Fibroblast of skin of abdomen (primary cell): ENCODE results near the gene TNFRSF8. TPM values are rescaled to one million over a fixed set of nuclear protein-coding genes. Genes with fewer than 3 reads are reported as not detected.
"Not testable (repeated sequence)": the region's sequence is repeated elsewhere in the genome, so short reads cannot be mapped to it uniquely, and the experiment has no call there.

Experiments
- DNase-seq: peaks from one replicate; pipeline ENCODE4 v3.0.0-alpha.2; 2013
- polyA plus RNA-seq, 2 experiments: library from polyadenylated mRNA; unstranded; fragments of 120-200 nt; gene quantifications; one replicate each; pipeline ENCODE4 v1.2.1, GENCODE V29; 2013; ENCODE audit not compliant: insufficient read length in 2 of 2

The TNFRSF8 gene
- polyA plus RNA-seq (2013, experiment 1 of 2; ENCODE audit: insufficient read length): 0.13 TPM
- 0.14 TPM for polyA plus RNA-seq (2013, experiment 2 of 2; ENCODE audit: insufficient read length)

DNA sequence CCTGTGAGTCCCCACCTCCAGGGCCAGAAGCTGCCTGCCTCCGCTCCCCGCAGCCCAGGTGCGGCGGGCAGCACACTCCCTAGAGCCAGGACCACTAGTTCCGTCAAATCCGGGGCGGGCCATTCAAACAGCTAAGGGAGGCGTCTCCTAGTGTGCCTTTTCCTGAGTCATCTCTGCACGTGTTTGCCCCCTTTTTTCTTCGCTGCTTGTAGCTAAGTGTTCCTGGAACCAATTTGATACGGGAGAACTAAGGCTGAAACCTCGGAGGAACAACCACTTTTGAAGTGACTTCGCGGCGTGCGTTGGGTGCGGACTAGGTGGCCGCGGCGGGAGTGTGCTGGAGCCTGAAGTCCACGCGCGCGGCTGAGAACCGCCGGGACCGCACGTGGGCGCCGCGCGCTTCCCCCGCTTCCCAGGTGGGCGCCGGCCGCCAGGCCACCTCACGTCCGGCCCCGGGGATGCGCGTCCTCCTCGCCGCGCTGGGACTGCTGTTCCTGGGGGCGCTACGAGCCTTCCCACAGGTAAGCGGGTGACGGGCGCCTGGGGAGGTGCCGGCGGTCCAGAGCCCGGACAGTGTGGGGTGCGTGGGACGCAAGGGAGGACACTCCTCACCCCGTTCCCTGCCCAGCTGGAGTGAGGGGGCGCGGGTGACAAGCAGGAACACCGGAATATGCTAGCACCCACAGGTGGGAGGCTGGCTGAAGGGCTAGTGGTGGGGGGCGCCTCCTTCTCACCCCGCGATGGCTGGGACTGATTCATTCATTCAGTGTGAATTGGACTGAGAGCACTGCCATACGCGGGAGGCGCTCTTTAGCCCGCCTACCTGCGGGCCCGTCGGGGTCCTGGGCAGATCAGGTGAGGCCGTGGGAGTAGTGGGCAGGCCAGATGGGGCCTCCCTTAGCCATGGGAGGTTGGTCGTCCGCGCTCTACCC, at the start of gene TNFRSF8:
Gene TNFRSF8 (plus strand): TSS at position 163 of the 932 bp plus-strand sequence. CDS start 296 bp downstream, at position 459.
- no peak for DNase-seq

DNA sequence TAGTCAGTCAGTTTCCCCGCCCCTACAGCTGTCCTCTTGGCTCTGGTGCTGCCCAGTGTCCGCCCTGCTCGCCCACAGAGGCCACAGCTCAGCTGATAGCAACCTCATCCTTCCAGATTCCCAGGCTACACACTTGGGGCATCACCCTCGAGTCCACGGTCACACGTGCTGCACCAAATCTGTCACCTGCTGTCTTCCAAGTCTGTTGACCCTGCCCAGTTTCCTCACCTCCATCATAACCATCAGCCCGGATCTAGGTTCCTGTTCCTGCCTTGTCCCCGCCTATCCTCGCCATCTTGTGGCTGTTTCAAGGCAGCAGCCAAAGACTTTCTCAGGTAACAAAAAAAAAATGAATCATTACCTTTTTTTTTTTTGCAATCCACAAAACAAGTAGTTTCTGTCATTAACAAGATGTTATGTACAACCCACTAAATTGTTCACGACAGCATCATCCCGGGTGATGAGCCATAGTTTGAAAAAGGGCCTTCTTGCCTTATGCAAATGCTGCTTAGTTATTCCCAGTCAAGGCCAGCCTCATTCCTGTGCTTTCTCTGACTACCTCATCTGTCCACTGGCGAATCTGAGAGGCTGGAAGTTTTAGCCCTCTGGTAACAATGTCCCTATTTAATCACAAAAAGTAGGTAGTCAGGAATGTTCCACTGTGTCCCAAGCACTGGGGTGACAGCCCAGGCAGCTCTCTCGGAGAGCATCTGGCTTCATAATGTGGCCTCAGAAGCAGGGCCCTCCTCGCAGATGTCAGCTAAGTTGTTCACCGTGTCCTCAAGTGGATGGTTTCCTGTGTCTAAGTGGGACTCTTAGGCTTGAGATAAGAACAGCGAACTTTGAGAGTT, 48.7 kb upstream of the TNFRSF8 start:
- DNase-seq: peak; percentile 51

DNA sequence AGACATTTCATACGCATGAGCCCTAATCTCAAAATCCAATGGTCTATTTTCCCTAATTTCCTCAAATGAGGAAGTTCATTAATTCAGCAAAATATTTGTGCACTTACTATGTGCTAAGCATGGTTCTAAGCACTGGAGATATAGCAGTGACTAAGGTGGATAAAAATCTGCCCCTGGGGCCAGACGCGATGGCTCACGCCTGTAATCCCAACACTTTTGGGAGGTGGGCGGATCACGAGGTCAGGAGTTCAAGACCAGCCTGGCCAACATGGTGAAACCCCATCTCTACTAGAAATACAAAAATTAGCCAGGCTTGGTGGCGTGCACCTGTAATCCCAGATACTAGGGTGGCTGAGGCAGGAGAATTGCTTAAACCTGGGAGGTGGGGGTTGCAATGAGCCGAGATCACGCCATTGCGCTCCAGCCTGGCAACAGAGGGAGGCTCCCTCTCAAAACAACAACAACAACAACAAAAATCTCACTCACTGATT, 48.1 kb upstream of the TNFRSF8 start:
- DNase-seq: peak; percentile 22

DNA sequence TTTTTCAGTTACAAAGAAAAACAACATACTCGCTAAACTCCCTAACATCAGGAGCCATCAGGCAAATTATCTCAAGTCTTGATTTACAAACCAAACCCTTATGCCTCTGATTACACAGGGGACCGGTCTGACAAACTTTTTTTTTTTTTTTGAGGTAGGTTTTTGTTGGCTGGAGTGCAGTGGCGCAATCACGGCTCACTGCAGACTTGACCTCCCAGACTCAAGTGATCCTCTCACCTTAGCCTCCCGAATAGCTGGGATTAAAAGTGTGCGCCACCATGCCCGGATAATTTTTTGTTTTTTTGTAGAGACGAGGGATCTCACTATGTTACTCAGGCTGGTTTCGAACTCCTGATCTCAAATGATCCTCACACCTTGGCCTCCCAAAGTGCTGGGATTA, 47.6 kb upstream of the TNFRSF8 start:
- DNase-seq: no peak

DNA sequence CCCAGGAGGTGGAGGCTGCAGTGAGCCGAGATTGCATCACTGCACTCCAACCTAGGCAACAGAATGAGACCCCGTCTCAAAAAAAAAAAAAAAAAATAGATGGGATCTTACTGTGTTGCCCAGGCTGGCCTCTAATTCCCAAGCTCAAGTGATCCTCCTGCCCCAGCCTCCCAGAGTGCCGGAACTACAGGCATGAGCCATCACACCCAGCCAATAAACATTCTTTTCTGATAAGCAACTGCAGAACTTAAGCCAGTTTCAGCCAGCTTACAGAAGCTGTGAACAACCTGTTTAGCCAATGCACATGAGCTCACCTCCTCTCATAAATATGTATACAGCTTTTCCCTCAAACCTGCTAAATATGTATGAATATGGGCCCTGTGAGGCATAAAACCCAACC, 46.9 kb upstream of the TNFRSF8 start:
- DNase-seq: no peak

DNA sequence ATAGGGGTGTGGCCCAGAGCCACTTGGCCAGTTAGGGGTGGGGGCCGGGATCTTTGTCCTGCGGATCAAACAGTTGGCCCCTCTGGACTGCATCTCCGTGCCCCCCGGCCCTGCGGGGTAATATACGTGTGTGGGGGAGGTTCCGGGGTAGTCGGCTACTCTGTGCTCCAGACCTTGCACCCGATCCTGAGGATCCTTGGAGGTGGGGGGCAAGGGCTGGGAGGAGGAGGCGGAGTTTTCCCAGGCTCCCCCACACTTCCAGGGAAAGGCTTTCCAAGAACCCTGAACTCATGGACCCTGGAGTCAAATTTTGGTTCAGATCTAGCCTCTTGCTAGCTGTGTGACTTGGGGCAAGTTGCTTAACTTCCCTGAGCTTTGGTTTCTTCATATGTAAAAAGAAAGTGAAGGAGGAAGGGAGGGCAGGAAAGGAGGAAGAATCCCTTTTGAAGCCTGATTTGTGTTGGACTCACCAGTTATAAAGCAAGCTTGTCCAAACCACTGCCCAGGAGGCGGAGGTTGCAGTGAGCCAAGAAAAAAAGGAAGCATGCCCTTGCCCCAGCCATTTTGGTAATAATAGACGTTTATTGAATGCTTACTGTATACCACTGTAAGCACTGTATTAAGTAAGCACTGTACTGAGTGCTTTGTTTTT, 43.1 kb upstream of the TNFRSF8 start:
- no peak for DNase-seq

DNA sequence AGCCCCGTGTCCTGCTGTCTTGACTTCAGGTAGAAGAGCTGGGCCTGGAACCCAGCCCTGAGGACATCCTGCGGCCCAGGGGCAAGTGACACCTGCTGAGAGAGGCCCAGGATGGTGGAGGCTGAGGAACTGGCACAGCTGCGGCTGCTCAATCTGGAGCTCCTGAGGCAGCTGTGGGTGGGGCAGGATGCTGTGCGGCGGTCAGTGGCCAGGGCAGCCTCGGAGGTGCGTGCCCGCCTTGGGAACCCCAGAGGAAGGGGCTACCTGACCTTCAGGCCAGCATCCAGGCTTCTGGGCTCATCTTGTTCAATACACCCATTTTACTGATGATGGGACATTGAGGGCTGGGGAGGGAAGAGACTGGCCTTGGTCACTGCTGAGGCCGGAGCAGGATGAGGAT, 41.5 kb upstream of the TNFRSF8 start:
- no peak for DNase-seq

DNA sequence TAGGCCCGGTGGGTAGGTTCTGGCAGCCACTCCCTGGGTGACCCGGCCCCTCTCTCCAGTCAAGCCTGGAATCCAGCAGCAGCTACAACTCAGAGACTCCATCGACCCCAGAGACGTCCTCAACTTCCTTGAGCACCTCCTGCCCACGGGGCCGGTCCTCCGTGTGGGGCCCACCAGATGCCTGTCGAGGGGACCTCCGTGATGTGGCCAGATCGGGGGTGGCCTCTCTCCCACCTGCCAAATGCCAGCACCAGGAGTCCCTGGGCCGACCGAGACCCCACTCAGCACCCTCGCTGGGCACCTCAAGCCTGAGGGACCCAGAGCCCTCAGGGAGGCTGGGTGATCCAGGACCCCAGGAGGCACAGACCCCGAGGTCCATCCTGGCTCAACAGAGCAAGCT, 41.1 kb upstream of the TNFRSF8 start:
- DNase-seq: no peak

DNA sequence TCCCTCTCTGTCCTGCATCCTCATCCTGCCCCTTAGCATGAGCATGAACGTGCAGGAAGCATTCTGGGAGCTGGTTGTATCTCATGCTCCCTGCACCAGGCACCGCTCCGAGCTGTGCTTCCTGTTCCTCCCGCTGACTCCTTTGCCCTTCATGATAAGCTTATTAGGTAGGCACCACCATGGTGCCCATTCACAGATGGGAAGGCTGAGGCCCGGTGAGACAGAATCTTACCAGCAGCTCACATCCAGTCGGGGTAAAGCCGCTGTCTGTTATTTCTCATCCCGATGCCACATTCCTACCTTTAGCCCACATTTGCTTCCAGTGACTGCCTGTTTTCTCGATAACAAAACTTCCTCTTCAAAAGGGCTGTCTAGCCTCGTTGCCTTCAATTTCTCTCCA, 36.5 kb upstream of the TNFRSF8 start:
- no peak for DNase-seq

DNA sequence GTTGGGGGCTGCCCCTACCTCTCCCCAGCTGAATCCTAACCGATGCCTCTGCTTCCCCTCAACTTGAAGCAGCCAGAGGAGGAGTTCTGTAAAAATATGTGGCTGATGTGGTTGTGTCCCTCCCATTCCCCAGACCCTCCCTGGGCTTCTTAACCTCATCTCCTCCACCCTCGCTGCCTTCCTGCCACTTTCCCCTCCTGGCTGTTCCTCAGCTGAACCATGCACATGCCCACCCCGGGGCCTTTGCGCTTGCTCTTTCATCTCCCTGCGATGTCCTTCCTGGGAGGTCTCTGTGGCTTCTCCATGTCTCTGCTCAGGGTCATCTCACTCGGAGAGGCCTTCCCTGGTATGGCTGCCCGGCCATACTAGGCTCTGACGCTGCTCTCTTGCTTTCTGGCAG, 34.9 kb upstream of the TNFRSF8 start:
- DNase-seq: no peak

DNA sequence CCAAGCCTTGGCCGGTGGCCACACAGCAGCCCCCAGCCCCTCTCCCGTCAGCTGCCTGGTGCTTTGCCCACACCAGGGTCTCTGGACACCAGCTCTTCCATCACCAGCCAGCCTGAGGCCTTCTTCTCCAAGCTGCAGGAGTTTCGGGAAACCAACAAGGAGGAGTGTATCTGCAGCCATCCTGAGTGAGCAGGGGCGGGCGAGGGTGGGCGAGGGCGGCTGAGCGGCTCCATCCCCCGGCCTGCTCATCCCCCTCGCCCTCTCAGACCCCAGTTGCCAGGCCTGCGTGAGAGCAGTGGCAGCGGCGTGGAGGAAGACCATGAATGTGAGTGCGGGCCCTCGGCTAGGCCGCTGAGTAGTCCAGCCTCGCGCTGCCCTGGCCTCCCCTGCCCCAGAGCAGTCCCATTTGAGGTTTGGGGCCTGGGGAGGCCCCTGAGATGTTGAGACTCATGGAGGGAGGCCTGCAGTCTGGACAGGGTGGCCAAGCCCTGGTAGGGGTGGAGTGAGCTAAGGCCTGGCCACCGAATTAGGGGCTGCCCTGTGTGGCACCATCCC, 34.1 kb upstream of the TNFRSF8 start:
- DNase-seq: no peak

DNA sequence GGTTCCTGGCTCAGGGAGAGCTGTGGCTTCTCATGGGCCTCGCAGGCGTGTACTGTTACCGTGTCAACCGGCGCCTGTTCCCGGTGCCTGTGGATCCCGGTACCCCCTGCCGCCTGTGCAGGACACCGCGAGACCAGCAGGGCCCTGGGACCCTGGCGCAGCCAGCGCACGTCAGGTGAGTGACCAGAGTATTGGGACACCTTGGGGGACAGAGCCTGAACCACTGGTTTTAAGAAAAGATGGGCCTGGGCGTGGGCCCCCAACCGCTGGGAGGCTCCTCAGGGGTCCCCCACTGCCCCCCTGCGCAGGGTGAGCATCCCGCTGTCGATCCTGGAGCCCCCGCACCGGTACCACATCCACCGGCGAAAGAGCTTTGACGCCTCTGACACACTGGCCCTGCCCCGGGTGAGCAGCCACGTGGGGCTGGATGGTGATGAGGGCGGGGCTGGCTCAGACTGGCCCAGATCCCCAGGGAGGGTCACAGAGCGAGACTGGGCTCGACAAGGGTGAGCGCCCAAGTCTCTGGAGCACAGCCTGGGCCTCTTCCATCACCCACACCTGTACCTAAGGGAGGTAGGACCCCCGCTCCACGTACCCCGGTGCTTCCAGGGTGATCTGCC, 33.3 kb upstream of the TNFRSF8 start:
- no peak for DNase-seq

DNA sequence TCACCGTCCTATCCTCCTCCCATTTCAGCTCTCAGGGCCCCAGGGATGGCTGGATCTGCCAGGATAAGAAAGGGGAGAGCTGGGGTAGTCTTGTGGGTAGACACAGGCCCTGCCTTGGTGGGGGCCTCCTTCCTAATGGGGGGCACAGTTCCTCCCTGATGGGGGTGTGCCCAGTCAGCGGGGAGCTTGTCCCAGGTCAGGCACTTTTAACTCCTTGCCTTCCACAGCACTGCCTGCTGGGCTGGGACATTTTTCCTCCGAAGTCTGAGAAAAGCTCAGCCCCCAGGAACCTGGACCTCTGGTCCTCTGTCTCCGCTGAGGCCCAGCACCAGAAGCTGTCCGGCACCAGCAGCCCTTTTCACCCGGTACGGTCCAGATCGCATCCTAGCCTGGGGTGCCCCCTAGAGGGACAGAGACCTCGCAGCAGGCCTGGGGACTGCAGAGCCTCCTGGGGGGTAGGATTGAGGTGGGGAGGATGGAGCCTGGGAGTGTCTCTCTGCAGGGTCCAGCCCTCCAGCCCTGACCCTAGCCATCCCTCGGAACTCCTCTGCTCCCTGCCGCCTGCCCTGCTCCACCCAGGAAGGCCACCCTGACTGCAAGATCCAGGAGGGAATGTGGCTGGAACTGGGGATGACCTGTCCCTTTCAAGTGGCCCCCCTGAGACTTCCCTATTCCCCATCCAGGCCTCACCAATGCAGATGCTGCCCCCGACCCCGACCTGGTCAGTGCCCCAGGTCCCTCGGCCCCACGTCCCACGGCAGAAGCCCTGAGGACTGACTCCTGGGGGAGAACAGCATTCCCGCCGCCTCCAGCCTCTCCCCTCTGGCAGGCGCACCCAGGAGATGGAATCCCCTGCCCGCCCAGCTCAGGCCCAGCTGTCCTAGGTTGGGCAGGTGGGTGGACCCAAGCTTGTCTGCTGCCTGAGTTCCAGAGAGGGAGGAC, 31.8 kb upstream of the TNFRSF8 start:
- no peak for DNase-seq

DNA sequence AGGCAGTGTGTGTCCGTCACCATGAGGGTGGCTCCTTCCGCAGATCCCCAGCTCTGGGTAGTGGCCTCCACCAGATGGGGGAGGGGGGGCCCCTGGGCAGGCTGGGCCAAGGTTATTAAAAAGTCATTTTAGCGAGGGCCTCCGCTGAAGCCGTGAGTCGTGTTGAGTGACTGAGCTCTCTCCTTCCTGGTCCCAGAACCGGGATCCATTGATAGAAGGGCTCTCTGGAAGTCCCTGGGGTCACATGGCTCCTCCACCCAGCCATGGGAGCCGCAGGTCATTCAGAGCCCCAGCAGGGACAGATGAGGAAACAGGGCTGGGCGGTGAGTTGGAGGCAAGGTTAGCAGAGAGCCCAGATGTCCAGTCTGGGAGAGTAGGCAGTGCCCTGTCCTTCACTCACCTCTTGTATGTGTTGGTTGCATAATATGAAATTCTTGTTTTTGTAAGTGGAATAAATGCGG, 30.9 kb upstream of the TNFRSF8 start:
- no peak for DNase-seq

DNA sequence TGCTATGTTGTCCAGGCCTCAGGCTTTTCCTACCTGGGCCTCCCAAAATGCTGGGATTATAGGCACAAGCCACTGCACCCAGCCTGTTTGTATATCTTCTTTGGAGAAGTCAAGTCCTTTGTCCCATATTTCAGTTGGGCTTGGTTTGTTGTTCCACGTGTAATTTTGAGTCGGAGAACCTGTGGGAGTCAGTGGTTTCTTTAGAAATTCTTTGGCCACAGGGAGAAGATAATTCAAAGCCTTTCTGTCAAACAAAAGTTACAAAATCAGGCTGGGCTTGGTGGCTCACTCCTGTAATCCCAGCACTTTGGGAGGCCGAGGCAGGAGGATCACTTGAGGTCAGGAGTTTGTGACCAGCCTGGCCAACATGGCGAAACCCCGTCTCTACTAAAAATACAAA, 29.7 kb upstream of the TNFRSF8 start:
- DNase-seq: not testable (repeated sequence)

DNA sequence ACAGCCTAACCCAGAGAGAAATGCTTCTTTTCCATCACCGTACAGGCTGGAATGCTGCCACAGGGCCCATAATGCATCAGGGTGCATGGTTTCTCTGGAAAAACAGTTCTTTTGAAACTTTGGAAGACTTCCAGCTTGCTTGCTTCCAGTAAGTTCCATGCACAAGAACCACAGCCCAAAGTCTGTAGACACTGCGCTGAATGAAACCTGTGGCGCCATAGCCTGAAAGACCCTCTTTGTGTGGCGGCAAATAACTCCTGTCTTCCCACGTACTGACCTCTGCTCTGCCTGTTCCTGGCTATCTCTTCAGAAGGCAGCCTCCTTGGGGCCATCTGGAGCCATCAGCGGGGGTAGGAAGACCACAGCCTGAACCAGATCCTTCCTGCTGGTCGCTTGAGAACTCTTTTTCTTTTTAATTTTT, 28.7 kb upstream of the TNFRSF8 start:
- peak; percentile 52 for DNase-seq

DNA sequence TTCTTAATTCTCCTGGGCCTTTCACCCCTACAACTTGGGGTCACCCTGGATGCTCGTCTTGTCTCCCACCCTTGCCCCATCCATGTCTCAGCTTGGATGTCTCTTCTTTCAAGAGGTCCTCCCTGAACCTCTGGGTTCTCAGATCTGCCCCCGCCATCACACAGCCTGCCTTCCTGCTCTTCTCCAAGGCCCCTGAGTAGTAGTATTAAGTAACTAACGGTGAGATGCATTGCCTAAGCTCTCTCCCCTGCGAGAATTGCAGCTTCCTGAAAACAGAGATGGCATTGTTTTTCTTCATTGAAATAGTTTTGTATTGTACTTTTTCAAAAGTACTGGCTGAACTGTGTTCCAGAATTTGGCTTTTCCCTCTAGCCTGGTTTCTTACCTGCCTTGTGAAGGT, 27.8 kb upstream of the TNFRSF8 start:
- DNase-seq: no peak

DNA sequence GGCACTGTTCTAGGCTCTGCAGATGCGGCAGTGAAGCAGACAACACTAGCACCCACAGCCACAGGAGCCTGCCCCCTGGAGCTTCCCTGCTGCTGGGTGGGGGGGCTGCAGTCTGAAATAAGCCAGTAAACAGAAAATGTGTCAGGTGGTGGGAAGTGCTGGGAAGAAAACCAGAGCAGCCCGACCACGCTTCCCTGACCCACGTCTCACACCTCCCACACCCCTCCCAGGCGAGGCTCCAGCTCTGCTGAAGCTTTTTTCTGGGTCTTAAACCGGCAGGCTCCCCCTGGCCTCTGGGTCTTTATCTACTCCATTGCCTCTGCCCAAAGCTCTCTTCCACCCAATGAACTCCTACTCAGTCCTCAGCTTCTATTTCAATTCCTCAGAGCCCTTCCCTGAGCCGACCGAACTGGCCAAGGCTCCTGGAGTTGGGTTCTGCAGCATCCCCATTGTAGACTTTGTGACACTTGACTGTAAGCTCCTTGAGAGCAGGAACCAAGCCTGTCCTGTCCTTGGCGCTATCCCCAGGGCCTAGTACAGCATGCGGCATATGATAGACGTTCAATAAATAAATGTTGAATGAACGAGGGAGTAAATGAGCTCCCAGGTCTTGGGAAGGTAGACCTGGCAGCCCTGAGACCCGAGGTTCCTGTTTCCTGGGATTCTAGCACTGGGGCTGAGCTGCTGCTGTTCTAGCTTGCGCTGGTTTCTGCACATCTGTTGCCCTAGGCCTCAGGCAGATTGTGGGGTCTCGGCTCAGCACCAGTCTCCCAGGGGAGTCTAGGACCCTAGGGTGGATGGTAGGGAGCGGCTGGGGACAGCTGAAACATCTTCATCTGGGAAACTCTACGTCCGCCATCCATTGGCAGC, 25.4 kb upstream of the TNFRSF8 start:
- no peak for DNase-seq

DNA sequence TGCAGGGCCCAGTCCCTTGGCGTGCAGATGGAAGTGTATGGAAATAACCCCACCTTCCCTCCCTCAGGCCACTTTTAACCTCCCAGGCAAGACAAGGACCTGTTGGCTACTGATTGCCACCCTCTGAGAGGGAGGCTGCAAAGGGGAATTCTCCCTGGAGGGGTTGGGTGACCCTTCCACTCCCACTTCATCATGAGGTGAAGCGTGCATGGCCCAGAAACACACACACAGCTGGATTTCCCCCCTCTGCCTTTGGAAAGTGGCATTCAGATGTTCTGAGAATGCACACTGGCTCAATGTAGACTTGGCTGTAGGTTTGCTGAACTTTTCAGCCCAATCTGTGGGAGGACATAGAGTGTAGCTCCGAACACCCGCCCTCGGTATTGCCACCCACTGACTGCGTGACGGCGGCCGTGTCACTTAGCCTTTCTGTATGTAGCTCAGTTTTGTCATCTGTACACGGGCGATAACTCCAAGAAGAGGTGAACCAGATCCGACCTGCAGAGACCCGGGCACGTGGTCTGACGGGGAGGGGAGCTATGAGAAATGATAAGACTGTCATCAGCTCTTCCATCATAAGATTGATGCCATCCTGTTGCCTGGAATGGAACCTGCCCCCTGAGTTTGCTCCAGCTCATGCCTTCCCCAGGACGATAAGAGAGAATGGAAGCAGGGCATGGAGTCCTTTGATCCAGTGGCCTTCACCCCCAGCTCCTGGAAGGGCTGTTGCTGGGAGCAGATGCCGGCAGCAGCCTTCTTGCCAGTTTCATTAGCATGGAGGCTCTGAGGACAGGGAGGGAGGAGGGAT, 24.5 kb upstream of the TNFRSF8 start:
- no peak for DNase-seq
